Measurements from ENCODE around the gene KRTAP12-3.

DNA sequence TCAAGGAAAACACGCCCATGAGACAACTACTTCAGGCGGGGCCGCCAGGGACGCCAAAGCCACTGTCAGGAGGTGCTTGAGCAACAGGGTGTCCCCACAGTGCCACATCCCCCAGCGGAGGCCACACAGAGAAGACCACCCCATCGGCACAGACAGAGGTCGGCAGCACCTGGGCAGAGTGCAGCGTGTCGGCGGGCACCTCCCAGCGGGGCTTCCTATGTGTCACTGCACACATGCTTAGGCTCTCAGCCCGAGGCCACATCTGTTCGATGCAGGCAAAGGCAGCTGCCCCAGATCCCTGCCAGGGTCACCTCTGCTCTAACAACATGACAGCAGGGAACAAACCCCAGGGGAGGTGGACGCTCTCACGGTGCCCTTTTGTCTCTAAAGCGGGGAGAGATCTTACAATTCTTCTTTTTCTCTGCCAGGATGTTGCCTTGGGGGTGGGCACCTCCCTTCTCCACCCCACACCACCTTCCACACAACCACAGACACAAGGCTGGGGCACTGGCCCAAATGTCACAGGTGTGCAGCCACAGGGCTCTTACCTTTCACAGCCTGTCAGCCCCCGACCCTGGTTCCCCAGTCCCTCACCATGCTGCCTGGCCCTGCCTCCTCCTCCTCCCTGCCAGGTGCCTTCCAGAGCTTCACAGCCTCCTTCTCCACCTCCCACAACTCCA is 41.7 kb upstream of the KRTAP12-3 start:
- TF ChIP-seq, protein P1, sequence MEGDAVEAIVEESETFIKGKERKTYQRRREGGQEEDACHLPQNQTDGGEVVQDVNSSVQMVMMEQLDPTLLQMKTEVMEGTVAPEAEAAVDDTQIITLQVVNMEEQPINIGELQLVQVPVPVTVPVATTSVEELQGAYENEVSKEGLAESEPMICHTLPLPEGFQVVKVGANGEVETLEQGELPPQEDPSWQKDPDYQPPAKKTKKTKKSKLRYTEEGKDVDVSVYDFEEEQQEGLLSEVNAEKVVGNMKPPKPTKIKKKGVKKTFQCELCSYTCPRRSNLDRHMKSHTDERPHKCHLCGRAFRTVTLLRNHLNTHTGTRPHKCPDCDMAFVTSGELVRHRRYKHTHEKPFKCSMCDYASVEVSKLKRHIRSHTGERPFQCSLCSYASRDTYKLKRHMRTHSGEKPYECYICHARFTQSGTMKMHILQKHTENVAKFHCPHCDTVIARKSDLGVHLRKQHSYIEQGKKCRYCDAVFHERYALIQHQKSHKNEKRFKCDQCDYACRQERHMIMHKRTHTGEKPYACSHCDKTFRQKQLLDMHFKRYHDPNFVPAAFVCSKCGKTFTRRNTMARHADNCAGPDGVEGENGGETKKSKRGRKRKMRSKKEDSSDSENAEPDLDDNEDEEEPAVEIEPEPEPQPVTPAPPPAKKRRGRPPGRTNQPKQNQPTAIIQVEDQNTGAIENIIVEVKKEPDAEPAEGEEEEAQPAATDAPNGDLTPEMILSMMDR (IDR thresholded peaks at IDR 0.05), result no peak
- no peak for TF ChIP-seq EZH2 (IDR thresholded peaks at IDR 0.05)
